HG02623 (cell line): ENCODE results near the gene CCR6.

ENCODE experiments used
- ATAC-seq: cut with Tn5 transposase; IDR thresholded peaks from one replicate; pipeline ENCODE4 v1.9.1; 2021; ENCODE audit warnings: moderate library complexity; ENCODE audit not compliant: unreplicated experiment

Gene CCR6

GRCh38 chr6:167097770-167098169 is 25.1 kb upstream of the CCR6 start:
- ATAC-seq: no peak

- ATAC-seq: no peak
Measured at GRCh38 chr6:167098825-167099225, 24.1 kb upstream of the CCR6 start.

GRCh38 chr6:167099707-167100106 is 23.2 kb upstream of the CCR6 start:
- no peak for ATAC-seq

- no peak for ATAC-seq
Measured at GRCh38 chr6:167100241-167100674, 22.6 kb upstream of the CCR6 start.

GRCh38 chr6:167102318-167102717 is 20.6 kb upstream of the CCR6 start:
- ATAC-seq: no peak

- ATAC-seq: peak; percentile 93
Measured at GRCh38 chr6:167103041-167103891, 19.6 kb upstream of the CCR6 start.

- ATAC-seq: no peak
Measured at GRCh38 chr6:167104388-167104787, 18.5 kb upstream of the CCR6 start.

- ATAC-seq: no peak
Measured at GRCh38 chr6:167105060-167105459, 17.8 kb upstream of the CCR6 start.

- ATAC-seq: no peak
Measured at GRCh38 chr6:167106406-167106805, 16.5 kb upstream of the CCR6 start.

GRCh38 chr6:167107787-167108186 is 15.1 kb upstream of the CCR6 start:
- no peak for ATAC-seq

GRCh38 chr6:167108278-167108677 is 14.6 kb upstream of the CCR6 start:
- no peak for ATAC-seq

GRCh38 chr6:167109651-167110050 is 13.2 kb upstream of the CCR6 start:
- no peak for ATAC-seq

- no peak for ATAC-seq
Measured at GRCh38 chr6:167111597-167111996, 11.3 kb upstream of the CCR6 start.

- no peak for ATAC-seq
Measured at GRCh38 chr6:167112421-167112820, 10.5 kb upstream of the CCR6 start.

- ATAC-seq: peak; percentile 40
Measured at GRCh38 chr6:167113047-167113754, 9.7 kb upstream of the CCR6 start.

GRCh38 chr6:167113935-167114910 is 8.7 kb upstream of the CCR6 start:
- ATAC-seq: peak; percentile 84

- ATAC-seq: no peak
Measured at GRCh38 chr6:167115054-167115453, 7.8 kb upstream of the CCR6 start.

GRCh38 chr6:167116109-167116837 is 6.6 kb upstream of the CCR6 start:
- no peak for ATAC-seq

- ATAC-seq: no peak
Measured at GRCh38 chr6:167116838-167117228, 6.1 kb upstream of the CCR6 start.

- no peak for ATAC-seq
Measured at GRCh38 chr6:167118006-167118405, 4.9 kb upstream of the CCR6 start.
